HG02870 (cell line): Measurements from ENCODE around the gene DTL.
"Not testable (repeated sequence)": the region's sequence is repeated elsewhere in the genome, so short reads cannot be mapped to it uniquely, and the experiment has no call there.

Source experiments
- ATAC-seq: cut with Tn5 transposase; IDR thresholded peaks from one replicate; pipeline ENCODE4 v1.9.1; 2021; ENCODE audit warnings: mild to moderate bottlenecking, moderate library complexity; ENCODE audit not compliant: unreplicated experiment

The DTL gene, protein sequence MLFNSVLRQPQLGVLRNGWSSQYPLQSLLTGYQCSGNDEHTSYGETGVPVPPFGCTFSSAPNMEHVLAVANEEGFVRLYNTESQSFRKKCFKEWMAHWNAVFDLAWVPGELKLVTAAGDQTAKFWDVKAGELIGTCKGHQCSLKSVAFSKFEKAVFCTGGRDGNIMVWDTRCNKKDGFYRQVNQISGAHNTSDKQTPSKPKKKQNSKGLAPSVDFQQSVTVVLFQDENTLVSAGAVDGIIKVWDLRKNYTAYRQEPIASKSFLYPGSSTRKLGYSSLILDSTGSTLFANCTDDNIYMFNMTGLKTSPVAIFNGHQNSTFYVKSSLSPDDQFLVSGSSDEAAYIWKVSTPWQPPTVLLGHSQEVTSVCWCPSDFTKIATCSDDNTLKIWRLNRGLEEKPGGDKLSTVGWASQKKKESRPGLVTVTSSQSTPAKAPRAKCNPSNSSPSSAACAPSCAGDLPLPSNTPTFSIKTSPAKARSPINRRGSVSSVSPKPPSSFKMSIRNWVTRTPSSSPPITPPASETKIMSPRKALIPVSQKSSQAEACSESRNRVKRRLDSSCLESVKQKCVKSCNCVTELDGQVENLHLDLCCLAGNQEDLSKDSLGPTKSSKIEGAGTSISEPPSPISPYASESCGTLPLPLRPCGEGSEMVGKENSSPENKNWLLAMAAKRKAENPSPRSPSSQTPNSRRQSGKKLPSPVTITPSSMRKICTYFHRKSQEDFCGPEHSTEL

DNA sequence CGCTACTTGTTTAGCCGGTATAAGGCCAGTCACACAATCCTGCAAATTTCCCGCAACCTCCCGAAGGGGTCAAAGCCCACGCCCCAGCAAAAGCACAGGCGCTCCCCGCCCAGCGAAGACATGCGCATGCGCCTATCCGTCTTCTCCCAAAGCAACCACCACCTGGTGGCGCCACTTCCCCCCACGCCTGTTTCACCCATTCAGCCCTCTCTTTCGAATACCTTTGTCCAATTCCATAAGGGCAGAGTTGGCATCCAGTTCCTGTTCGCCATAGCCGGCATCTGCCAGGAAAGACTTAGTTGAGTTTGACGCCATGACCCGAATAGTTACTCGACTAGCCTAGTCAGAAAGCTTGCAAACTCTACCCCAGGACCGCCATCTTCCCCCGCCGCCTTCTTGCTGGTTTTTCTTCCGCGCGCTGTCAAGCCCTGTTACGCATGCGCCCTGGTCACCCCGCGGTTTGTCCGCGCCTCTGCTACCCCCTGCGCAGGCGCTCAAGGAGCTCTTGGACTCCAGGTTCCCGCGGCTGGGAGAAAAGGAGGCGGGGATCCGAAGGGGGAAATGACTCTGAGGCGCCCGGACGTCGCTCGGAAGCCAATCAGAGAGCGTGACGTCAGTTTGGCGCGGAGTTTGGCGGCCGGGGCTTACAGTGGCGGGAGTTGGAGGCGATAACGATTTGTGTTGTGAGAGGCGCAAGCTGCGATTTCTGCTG lies at the start of gene DTL, which contains the start of gene INTS7:
Gene DTL (plus strand): TSS at position 626 of the 712 bp plus-strand sequence. CDS start 143 bp downstream, outside the sequence.
Gene INTS7 (minus strand): TSS at position 435 of the 712 bp plus-strand sequence. CDS start 120 bp downstream, at position 315.
- ATAC-seq: peak; percentile 62

DNA sequence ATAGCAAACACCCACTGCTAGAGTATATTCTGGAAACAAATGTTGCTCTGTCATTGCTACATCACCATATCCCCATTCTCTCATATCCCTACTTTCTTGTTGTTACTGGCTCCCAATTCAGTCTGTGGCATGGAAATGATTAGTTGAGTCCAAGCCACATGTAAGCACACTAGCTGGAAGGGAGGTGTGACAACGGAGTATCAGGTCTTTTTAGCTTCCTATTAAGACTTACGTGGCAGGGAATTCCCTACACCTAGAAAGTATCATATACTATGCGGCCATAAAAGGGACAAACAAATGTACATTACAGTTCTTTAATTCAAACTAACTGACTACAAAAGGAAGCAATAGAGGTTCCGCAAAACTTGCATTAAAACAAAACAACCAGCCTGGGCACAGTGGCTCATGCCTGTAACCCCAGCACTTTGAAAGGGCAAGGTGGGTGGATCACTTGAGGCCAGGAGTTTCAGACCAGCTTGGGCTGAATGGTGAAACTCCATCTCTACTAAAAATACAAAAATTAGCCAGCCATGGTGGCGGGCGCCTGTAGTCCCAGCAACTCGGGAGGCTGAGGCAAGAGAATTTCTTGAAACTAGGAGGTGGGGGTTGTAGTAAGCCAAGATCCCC lies 48.8 kb upstream of the DTL start:
- ATAC-seq: no peak

DNA sequence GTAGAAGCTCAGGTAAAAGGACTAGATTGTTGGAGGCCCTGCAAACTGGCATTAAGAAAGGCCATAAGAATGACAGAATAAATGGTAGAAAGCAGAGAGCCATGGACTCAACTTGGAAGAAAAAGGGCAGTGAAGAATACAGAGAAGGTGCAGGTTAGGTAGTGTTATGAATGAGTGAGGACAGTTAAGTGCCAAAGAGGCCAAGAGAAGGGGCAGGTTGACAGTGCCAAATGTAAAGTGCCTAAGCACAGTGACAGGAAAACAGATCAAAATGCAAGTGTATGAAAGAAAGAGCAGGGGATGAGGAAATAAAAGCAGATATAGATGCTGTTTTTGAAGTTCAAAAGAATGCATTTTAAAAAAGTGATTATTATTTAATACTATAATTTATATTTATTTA lies 43.9 kb upstream of the DTL start:
- ATAC-seq: no peak

DNA sequence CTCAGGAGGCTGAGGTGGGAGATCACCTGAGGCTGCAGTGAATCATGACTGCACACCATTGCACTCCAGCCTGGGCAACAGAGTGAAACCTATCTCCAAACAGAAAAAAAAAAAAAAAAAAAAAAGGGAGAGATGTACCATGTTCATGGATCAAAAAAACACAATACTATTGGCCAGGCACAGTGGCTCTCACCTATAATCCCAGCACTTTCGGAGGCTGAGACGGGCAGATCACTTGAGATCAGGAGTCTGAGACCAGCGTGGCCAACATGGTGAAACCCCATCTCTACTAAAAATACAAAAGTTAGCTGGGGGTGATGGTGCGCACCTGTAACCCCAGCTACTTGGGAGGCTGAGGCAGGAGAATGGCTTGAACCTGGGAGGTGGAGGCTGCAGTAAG lies 38.1 kb upstream of the DTL start:
- not testable (repeated sequence) for ATAC-seq

DNA sequence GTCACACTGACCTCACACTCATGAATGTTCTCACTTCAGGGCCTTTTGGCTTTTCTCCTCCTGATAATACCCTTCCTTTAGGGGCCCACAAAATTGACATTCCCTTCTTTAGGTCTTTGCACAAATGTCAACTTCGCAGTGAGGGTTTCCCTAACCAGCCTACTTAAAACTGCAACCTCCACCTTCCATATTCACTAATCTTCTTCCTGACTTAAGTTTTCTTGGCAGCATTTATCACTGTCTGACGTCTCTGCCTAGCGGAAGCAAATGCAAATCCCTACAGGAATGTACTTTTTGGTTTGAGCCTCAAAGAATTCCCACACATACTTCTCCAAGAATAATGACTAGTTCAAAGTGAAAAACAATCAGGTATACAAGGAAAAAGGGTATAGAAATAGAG lies 33.0 kb upstream of the DTL start:
- ATAC-seq: no peak

DNA sequence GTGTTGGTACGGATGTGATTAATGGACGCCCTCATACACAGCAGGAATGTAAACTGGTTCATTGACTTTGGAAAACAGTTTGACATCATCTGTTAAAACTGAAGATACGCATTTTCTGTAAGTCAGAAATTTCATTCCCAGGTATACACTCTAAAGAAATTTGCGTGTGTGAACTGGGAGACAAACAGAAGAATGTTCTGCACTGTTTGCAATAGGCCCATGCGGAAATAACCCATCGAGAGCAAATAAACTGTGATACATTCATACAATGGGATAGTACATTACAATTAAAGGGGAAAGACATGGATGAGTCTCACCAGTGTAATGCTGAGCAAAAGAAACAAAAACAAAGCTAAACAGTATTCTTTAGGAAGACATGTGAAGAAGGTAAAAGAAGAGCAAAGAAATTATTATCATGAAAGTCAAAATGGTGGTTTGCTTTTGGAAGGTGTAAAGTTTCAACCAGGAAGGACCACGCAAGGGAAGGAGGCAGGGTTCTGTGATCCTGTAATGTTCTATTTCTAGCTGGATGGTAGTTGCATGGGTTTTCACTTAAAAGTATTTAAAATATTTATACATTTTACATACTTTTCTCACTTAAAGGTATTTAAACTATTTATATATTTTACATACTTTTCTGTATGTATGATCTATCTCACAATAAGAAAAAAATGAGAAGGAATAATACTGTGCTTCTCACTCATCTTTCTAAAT lies 30.5 kb upstream of the DTL start:
- ATAC-seq: no peak

DNA sequence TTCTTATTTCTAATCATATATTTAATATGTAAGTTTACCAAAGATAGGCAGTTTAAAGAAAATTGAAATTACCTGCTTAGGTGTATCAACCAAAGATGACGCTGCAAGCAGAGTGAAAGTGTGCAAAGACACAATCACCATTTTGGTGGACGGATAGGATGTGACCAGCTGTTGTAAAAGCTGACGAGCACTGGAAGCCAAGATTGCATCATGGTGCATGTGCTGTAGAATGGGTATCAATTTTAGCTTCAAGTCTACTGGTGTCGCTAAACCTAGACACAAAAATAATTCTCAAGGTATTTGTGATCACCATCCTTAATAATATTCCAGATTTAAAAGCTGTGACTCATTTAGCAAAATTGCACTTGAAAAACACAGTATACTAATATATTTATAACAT lies 28.4 kb upstream of the DTL start:
- no peak for ATAC-seq

DNA sequence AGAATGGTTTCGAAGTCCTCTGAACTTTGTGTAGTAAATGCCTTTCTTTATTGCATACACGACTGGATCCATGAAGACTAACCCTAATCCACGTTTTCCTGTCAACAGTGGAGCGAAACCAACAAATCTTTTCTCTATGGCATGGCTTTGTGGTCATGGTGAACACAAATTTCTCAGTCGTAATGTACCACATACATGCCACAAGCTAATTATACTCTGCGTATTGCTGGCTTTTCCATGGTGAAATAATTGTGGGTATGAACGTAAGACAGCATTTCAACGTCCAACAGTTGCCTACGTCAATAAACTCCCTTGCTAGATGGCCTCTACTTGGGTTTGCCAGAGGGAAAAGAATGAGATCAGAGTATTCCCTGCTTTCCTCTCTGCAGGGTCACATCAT lies 27.7 kb upstream of the DTL start:
- no peak for ATAC-seq

DNA sequence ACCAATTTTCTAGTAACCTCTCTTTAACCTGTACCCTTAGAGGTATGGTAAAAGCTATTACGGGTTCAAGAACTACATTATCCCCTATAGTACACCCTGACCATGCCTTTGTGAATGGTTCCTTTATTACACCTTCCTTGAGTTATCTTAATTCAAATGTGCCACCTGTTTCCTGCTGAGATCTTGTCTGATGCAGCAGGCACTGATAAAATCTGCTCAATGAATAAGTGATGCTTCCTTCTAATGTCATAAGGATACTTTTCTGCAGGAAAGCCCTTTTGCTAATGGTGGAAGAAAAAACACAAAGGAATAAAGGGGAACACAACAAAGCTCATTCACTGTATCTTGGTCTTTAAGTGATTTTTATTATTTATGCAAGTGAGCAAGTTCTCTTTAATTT lies 26.0 kb upstream of the DTL start:
- ATAC-seq: no peak

DNA sequence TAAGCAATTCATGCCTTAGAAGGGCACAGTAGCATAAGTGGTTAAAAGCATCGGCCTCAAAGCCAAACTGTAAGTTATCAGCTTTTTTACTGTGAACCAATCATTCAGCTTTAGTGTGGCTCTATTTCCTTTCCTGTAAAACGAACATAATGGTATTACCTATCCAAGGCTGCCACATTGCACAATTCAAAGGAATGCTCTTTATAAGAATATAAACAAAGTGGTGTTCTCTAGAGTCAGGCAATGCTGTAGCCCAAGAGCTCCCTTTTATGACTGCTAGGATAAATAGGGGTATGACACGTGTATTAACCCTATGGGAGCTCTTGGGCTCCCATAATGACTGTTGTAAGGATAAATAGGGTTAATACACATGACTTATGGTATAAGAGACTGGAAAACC lies 25.5 kb upstream of the DTL start:
- no peak for ATAC-seq

DNA sequence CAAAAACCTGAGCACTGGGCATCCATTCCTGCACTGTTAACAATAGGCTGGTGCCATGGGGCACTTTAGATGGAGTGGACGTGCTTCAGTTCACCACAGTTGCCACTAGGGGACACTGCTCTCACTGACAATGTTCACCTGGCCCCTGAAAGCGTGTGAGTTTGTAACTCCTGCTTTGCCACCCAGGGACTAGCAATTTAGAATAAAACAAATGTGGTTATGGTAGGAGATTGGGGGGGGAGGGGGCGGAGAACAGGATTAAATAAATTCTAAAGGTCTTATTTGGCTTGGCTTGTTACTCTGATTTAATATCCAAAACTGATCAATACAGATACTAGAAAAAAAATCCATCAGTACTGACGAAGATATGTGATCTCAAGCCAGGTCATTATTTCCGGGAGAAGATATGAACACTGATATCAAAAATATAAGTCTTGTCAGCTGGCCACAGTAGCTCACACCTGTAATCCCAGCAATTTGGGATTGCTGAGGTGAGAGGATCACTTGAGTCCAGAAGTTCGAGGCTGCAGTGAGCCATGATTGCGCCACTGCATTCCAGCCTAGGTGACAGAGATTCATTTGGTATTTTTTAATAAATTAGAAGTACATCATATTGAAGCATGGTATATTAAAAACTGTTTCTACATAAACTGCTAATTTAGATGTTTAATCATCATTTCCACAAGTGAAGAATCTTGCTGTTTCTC lies 23.4 kb upstream of the DTL start:
- no peak for ATAC-seq

DNA sequence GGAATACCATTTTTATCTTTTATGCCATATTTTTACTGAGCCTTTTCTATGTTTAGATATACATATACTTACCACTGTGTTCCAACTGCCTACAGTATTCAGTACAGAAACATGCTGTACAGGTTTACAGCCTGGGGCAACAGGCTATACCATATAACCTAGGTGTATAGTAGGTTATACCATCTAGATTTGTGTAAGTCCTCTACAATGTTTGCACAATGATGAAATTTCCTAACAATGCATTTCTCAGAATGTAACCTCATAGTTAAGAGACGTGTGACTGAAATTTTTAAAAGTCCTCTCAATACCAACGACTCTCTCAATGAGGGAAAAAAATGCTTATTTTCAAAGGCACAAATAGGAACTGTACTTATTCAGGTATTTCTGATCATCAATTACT lies 21.9 kb upstream of the DTL start:
- ATAC-seq: no peak

DNA sequence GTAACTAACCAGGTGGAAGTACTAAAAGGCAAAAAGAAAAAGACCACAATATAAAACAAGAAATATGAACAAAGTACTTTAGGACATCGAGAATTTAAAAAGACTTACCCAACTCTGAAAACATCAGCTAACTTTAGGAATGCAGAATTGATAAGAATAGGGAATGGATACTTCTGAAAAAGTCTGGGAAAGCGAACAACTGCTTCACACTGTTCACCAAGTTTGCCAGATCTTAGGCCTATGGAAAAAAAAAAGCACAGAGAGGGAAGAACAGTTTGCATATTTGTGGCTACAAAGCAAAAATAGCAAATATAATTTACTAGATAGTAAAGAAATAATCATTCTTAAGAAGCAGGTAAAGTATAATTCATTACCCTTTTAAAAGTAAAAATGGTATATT lies 14.6 kb upstream of the DTL start:
- no peak for ATAC-seq

DNA sequence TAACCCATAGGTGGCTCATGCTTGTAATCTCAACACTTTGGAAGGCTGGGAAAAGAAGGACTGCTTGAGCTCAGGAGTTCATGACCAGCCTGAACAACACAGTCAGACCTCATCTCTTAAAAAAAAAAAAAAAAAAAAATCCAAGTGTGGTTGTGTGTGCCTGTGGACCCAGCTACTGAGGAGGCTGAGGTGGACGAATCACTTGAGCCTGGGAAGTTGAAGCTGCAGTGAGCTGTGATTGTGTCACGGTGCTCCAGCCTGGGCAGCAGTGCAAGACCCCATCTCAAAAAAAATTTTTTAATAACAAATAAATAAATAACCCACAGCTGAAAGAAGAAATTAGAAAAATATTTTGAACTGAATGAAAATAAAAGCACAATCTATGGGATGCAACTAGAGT lies 14.0 kb upstream of the DTL start:
- no peak for ATAC-seq

DNA sequence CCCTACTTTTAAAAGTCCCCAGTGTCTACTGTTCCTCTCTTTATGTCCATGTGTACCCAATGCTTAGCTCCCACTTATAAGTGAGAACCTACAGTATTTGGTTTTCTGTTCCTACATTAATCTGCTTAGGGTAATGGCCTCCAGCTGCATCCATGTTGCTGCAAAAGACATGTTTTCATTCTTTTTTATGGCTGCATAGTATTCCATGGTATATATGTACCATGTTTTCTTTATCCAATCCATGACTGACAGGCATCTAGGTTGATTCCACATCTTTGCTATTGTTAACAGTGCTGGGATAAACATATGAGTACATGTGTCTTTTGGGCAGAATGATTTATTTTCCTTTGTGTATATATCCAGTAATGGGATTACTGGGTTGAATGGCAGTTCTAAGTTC lies 12.6 kb upstream of the DTL start:
- ATAC-seq: not testable (repeated sequence)

DNA sequence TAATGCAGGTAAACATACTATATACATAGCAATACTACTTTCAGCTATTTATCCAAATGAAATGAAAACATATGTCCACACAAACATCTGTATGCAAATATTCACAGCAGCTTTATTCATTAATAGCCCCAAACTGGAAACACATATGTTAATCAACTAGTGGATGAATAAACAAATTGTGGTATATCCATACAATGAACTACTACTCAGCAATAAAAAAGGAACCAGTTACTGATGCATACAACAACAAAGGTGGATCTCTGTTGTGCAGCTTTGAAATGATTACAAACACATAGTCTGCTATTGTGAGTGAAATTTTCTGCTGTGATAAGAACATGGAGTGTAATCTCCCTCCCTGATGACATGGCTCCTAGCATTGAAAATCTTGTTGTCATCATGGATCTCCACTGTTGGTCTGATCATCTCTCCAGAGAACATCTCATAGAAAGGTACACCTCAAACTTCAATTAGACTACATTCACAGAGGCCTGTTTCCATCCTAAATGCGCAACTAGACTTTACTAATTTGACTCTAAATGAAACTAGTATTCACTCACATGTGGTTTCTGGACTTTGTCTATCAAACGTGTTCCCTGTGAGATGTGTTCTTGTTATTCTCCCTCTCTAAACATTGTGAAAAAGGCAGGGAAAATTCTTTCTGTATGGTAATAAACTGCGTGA lies 10.9 kb upstream of the DTL start:
- ATAC-seq: no peak

DNA sequence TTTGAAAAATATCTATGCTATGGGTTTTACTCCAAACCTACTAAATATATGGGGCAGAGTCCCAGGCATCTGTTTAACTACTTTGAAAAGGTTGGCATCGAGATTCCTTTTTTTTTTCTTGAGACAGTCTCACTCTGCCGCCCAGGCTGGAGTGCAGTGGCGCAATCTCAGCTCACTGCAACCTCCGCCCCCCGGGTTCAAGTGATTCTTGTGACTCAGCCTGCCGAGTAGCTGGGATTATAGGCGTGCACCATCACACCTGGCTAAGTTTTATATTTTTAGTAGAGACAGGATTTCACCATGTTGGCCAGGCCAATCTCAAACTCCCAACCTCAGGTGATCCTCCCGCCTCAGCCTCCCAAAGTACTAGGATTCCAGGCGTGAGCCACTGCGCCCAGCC lies 7.8 kb upstream of the DTL start:
- not testable (repeated sequence) for ATAC-seq

DNA sequence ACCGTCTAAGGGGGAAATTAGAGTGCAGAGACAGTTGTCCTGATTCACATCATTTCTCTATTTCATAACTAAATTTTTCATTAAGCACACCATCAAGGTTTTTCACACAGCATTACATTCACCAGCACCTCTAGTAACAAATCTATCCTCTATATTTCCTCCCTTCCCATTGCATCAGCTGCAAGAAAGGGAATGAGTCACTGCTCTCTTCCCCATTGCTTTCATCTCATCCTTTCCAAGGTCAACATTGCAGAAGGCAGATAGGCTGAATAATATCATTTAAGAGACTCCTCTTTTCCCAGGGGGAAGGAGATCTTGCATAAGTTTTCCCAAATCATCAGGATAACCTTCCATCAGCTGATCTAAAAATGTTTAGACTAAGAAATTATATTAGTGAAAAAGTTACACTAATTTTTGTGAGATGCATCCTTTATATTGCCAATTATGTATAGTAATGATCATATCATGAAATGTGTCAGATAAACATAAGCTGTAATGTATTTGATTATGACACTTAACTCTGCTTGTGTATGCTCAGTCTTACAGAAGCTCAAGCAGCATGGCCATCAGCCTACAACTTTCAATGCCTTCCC lies 4.5 kb upstream of the DTL start:
- ATAC-seq: no peak
